Upper lobe of left lung (tissue), 4 donors: ENCODE data around the gene PSAP.

Source experiments
- CTCF ChIP-seq, 6 experiments: fragments of 450-650 bp in 4 of 6; fragments of 200-600 bp in 2 of 6; sonication (generic) in 2 of 6; IDR thresholded peaks; one replicate each; pipeline ENCODE4 v1.5.1; 2016 to 2019; ENCODE audit warnings: antibody characterized with exemption in 6 of 6
- EP300 ChIP-seq, 4 donors: sonication (generic); formaldehyde crosslinking; IDR thresholded peaks; one replicate each; pipeline ENCODE4 v1.5.1; 2017; ENCODE audit warnings: antibody characterized with exemption in 4 of 4, control low read depth in 2 of 4
- POLR2A ChIP-seq, 4 donors: fragments of 450-650 bp; IDR thresholded peaks; one replicate each; pipeline ENCODE4 v1.5.1; 2016 to 2017; ENCODE audit warnings: antibody characterized with exemption in 4 of 4, mild to moderate bottlenecking in 2 of 4

GRCh38 chr10:71819441-71819861 is 31.6 kb downstream of the PSAP start:
- TF ChIP-seq CTCF (IDR thresholded peaks at IDR 0.05) (no peak), EP300 (IDR thresholded peaks at IDR 0.05) (no peak), POLR2A (IDR thresholded peaks at IDR 0.05) (no peak)
